Skeletal muscle tissue (tissue), 4 donors: ENCODE measurements around the gene CDH4. TPM values are rescaled to one million over a fixed set of nuclear protein-coding genes. Genes with fewer than 3 reads are reported as not detected.

Experiments
- H3K27ac ChIP-seq: one replicate; pipeline ENCODE4 v1.7.0; 2013; ENCODE audit warnings: mild to moderate bottlenecking, low read depth, low read length, inconsistent platforms
- H3K27me3 ChIP-seq, 3 donors: one replicate each; pipeline ENCODE4 v1.7.0; 2013; ENCODE audit warnings: low read length in 3 of 3; ENCODE audit not compliant: control insufficient read depth in 3 of 3, insufficient read depth in 3 of 3
- H3K36me3 ChIP-seq, 3 donors: one replicate each; pipeline ENCODE4 v1.7.0; 2013; ENCODE audit warnings: low read length in 3 of 3; ENCODE audit not compliant: control insufficient read depth in 3 of 3, insufficient read depth in 3 of 3
- H3K4me1 ChIP-seq, 3 donors: one replicate each; pipeline ENCODE4 v1.7.0; 2013; ENCODE audit warnings: low read length in 3 of 3, mild to moderate bottlenecking in 3 of 3; ENCODE audit not compliant: control insufficient read depth in 3 of 3, insufficient read depth in 3 of 3
- H3K4me3 ChIP-seq, 3 donors: one replicate each; pipeline ENCODE4 v1.7.0; 2013; ENCODE audit warnings: low read length in 3 of 3
- H3K9ac ChIP-seq, 3 donors: one replicate each; pipeline ENCODE4 v1.7.0; 2013; ENCODE audit warnings: low read length in 3 of 3, mild to moderate bottlenecking in 3 of 3, moderate library complexity in 2 of 3, low read depth in 1 of 3
- H3K9me3 ChIP-seq, 3 donors: one replicate each; pipeline ENCODE4 v1.7.0; 2013; ENCODE audit warnings: low read length in 3 of 3; ENCODE audit not compliant: control insufficient read depth in 3 of 3
- total RNA-seq: library from RNA; depleted of rRNA; stranded (reverse); fragments of >200 nt; gene quantifications from one replicate; pipeline ENCODE4 v1.2.3, GENCODE V29; 2014
- donor health status: Osteomylitis.

CDH4 gene
- total RNA-seq, 1 donor from 2014 or later: 0.52 TPM

- Histone ChIP-seq H3K27ac (no peak overlapping the region), H3K27me3 (peaks cover 3 to 14% (median 8%) of the 10 kb centered on the region in 3 donors), H3K9me3 (no peaks in the 10 kb centered on the region), H3K9ac (no peak overlapping the region), H3K4me3 (no peak overlapping the region), H3K36me3 (no peaks in the 10 kb centered on the region), H3K4me1 (no peaks in the 10 kb centered on the region)
These were observed 487.7 kb downstream of the CDH4 start for GRCh38 chr20:61739832-61740118.

- peaks cover 3 to 7% (median 7%) of the 10 kb centered on the region in 3 donors for H3K27me3 ChIP-seq
- H3K9ac ChIP-seq: no peak overlapping the region
- no peaks in the 10 kb centered on the region for H3K4me1 ChIP-seq
- H3K9me3 ChIP-seq: no peaks in the 10 kb centered on the region
- H3K4me3 ChIP-seq: no peak overlapping the region
- H3K36me3 ChIP-seq: no peaks in the 10 kb centered on the region
- H3K27ac ChIP-seq: no peak overlapping the region
These were observed 490.2 kb downstream of the CDH4 start for GRCh38 chr20:61742097-61742825.

GRCh38 chr20:61743606-61744005, 491.5 kb downstream of the CDH4 start:
- H3K27ac ChIP-seq: no peak overlapping the region
- no peaks in the 10 kb centered on the region for H3K36me3 ChIP-seq
- H3K9me3 ChIP-seq: no peaks in the 10 kb centered on the region
- H3K4me3 ChIP-seq: no peak overlapping the region
- peaks cover 0 to 7% (median 0%) of the 10 kb centered on the region in 3 donors for H3K27me3 ChIP-seq
- H3K9ac ChIP-seq: no peak overlapping the region
- H3K4me1 ChIP-seq: no peaks in the 10 kb centered on the region

- no peaks in the 10 kb centered on the region for H3K36me3 ChIP-seq
- H3K4me1 ChIP-seq: no peaks in the 10 kb centered on the region
- peaks cover 0 to 1% (median 0%) of the 10 kb centered on the region in 3 donors for H3K9me3 ChIP-seq
- H3K9ac ChIP-seq: no peak overlapping the region
- no peak overlapping the region for H3K27ac ChIP-seq
- H3K4me3 ChIP-seq: no peak overlapping the region
- peaks cover 0 to 7% (median 0%) of the 10 kb centered on the region in 3 donors for H3K27me3 ChIP-seq
These were observed 492.8 kb downstream of the CDH4 start for GRCh38 chr20:61744691-61745396.

- Histone ChIP-seq H3K27me3 (peaks cover 0 to 7% (median 0%) of the 10 kb centered on the region in 3 donors), H3K27ac (no peak overlapping the region), H3K36me3 (no peaks in the 10 kb centered on the region), H3K9ac (no peak overlapping the region), H3K4me1 (no peaks in the 10 kb centered on the region), H3K9me3 (peaks cover 2 to 4% (median 3%) of the 10 kb centered on the region in 3 donors), H3K4me3 (no peak overlapping the region)
These were observed 493.5 kb downstream of the CDH4 start for GRCh38 chr20:61745397-61746146.

GRCh38 chr20:61746147-61746646, 494.1 kb downstream of the CDH4 start:
- Histone ChIP-seq H3K27ac (no peak overlapping the region), H3K9ac (no peak overlapping the region), H3K4me1 (no peaks in the 10 kb centered on the region), H3K9me3 (peaks cover 5 to 9% (median 6%) of the 10 kb centered on the region in 3 donors), H3K36me3 (no peaks in the 10 kb centered on the region), H3K27me3 (peaks cover 0 to 7% (median 0%) of the 10 kb centered on the region in 3 donors), H3K4me3 (no peak overlapping the region)

- H3K4me1 ChIP-seq: no peaks in the 10 kb centered on the region
- H3K27me3 ChIP-seq: peaks cover 0 to 7% (median 0%) of the 10 kb centered on the region in 3 donors
- no peaks in the 10 kb centered on the region for H3K36me3 ChIP-seq
- no peak overlapping the region for H3K27ac ChIP-seq
- H3K9ac ChIP-seq: no peak overlapping the region
- H3K9me3 ChIP-seq: peaks cover 6 to 10% (median 7%) of the 10 kb centered on the region in 3 donors
- H3K4me3 ChIP-seq: no peak overlapping the region
These were observed 494.7 kb downstream of the CDH4 start for GRCh38 chr20:61746781-61747180.

GRCh38 chr20:61748376-61748775, 496.3 kb downstream of the CDH4 start:
- Histone ChIP-seq H3K9me3 (peaks cover 6 to 10% (median 7%) of the 10 kb centered on the region in 3 donors), H3K4me1 (peaks cover 0 to under 1% (median 0%) of the 10 kb centered on the region in 3 donors), H3K36me3 (no peaks in the 10 kb centered on the region), H3K27me3 (peaks cover 0 to 4% (median 0%) of the 10 kb centered on the region in 3 donors), H3K27ac (no peak overlapping the region), H3K4me3 (no peak overlapping the region), H3K9ac (no peak overlapping the region)

- Histone ChIP-seq H3K4me3 (no peak overlapping the region), H3K27ac (no peak overlapping the region), H3K9me3 (peaks cover 6 to 10% (median 7%) of the 10 kb centered on the region in 3 donors), H3K27me3 (peaks cover 1 to 3% (median 2%) of the 10 kb centered on the region in 3 donors), H3K4me1 (peaks cover 0 to 3% (median 0%) of the 10 kb centered on the region in 3 donors), H3K36me3 (no peaks in the 10 kb centered on the region), H3K9ac (no peak overlapping the region)
These were observed 497.5 kb downstream of the CDH4 start for GRCh38 chr20:61749406-61750075.
